Measurements from ENCODE around the gene STOM.
A peak's percentile ranks its signal among the peaks of the same experiment; 100 is the strongest.
"Not testable (repeated sequence)": the region's sequence is repeated elsewhere in the genome, so short reads cannot be mapped to it uniquely, and the experiment has no call there.

Gene STOM, protein sequence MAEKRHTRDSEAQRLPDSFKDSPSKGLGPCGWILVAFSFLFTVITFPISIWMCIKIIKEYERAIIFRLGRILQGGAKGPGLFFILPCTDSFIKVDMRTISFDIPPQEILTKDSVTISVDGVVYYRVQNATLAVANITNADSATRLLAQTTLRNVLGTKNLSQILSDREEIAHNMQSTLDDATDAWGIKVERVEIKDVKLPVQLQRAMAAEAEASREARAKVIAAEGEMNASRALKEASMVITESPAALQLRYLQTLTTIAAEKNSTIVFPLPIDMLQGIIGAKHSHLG

GRCh38 chr9:121369595-121370265, at the start of gene STOM:
Gene STOM, minus strand, starts transcription at chr9:121370250. Its CDS starts 63 bp downstream, at chr9:121370187.
- DNase-seq, result no peak

DNA sequence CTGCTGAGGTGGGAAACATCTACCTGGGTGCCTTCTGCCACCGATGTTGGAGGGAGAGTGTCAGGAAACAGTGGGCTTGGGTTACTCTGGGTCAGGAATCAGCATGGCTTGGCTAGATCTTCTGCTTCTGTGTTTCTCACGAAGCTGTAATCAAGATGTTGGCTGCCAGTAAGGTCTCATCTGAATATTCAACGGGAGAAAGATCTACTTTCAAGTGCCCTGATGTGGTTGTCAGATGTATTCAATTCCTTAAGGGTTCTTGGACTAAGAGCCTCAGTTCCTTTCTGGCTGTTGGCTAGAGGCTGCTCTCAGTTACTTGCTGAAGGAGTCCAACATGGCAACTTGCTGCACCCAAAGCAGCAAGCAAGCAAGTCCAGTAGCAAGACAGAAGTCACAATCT, 41.9 kb upstream of the STOM start:
- DNase-seq, result no peak

GRCh38 chr9:121405899-121406298, 35.8 kb upstream of the STOM start:
- DNase-seq, result no peak

DNA sequence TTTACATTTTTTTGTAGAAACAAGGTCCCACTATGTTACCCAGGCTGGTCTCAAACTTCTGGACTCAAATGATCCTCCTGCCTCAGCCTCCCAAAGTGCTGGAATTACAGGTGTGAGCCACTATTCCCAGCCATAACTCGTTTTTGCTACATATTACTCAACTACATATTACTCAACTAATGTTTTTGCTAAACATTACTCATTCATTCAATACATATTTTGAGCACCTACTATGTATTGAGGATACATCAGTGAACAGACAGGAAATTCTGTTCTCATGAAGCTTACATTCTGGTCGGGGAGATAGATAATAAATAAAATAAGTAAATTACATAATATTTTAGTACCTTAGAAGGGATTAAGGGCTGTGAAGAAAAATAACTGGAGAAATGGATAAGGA, 34.9 kb upstream of the STOM start:
- DNase-seq, result no peak

- peak; percentile 67 for DNase-seq
Observed at GRCh38 chr9:121399883-121400607, 30.0 kb upstream of the STOM start.

DNA sequence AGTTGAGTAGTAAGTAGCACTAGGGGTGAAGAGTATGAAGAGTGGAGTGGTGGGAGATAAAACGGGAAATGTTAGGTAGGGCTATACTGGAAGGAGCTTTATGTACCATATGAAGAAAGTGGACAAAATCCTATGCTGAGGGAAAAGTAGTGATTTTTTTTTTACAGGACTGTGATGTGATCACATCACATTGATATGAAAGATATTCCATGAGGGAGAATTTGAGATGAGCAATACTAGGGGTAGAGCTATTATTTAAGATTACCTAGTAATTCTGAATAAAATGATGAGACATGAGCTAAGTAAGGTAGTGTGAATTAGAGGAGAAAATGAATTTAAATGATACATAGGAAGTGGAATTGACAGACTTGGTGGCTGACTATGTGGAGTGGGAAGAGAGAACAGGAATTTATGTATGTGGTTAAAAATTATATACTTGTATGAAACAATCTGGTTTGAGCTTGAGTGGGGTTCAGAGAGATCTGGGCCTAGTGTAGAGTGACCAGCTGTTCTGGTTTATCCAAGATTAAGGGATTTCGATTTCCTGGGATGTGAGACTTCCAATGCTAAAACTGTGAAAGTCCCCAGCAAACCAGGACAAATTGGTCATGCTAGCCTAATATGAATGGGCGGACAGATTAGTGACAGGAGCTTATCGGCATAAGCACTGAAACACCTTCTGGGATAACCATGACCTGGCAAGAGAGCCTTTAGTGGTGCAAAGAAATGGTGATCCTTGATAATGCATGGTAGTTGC, 29.3 kb upstream of the STOM start:
- no peak for DNase-seq

DNA sequence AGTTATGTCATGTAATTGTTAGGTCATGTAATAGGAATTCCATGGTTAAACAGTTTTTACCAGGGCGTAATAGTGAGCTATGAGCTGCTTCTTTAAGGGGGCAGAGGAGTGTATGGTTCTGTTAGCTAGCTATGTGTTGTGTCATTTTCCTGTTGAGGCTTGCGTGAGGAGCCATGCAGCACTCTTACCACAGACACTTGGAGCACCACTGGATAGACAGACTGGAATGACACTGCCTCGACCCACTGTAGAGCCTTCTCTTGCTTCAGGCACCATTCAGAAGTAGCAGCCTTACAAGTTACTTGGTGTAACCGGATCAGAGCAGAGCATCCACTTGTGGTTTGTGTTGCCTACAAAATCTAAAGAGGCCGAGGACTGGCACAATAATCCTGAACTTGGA, 28.3 kb upstream of the STOM start:
- DNase-seq, result no peak

DNA sequence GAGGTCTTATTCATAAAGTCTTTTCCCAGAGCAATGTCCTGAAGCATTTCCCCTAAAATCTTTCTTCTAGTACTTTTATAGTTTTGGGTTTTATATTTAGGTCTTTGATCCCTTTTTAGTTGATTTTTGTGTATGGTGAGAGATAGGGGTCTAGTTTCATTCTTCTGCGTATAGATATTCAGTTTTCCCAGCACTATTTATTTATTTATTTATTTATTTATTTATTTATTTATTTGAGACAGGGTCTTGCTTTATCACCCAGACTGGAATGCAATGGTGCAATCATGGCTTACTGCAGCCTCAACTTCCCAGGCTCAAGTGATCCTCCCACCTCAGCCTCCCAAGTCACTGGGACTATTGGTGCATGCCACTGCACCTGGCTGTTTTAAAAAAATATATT, 27.2 kb upstream of the STOM start:
- not testable (repeated sequence) for DNase-seq

DNA sequence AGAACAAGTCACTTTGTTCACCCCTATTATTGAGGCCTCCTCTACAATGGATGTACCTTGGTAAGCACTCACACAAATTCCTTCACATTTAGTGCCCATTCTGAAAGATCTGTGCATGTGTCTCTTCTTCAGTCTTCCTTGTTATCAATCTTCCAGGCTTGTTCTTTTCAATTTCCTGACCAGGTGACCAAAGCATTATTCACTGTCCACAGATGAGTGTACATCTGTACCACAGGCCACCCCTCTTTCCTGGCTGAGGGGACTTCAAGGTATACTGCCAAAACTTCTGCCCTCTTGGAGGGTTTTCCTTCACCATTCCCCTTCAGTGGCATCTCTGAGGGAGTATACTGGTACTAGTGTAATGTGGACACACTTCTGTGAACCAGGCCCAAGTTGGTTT, 25.5 kb upstream of the STOM start:
- DNase-seq, result no peak

DNA sequence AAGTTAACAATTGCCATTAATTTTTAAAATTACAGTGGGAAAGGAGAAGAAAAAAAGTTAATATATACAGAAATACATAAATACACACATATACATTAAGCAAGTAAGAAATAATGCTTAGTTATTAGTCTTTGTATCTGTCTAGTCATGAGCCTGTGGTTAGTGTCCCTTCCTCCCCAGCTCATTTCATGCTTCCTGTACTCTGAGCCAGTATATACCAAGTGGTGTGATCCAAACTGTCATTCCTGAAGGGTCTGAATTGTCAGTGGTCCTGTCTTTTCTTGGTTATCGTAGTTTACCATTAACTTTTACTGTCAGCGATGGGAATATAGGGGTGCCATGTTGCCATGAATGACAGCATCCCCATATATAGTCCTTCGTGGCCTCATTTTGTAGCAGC, 24.2 kb upstream of the STOM start:
- DNase-seq, result no peak

- no peak for DNase-seq
Observed at GRCh38 chr9:121393318-121393717, 23.3 kb upstream of the STOM start.

DNA sequence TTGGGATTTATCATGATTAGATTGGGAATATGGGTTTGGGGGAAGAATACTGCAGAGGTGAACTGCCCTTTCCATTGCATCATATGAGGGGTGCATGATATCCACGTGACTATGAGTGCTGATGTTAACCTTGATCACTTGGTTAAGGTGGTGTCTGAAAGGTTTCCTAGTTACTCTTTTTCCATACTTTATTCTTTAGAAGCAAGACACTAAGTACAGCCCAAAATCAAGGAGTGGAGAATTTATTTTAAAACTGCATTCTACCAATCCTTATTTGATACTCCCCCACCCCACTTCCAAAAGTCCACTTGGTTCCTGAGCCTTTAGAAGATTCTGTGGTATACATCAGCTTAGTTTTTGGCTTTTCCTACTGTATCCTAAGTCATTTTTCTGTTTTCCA, 20.3 kb upstream of the STOM start:
- DNase-seq, result no peak

DNA sequence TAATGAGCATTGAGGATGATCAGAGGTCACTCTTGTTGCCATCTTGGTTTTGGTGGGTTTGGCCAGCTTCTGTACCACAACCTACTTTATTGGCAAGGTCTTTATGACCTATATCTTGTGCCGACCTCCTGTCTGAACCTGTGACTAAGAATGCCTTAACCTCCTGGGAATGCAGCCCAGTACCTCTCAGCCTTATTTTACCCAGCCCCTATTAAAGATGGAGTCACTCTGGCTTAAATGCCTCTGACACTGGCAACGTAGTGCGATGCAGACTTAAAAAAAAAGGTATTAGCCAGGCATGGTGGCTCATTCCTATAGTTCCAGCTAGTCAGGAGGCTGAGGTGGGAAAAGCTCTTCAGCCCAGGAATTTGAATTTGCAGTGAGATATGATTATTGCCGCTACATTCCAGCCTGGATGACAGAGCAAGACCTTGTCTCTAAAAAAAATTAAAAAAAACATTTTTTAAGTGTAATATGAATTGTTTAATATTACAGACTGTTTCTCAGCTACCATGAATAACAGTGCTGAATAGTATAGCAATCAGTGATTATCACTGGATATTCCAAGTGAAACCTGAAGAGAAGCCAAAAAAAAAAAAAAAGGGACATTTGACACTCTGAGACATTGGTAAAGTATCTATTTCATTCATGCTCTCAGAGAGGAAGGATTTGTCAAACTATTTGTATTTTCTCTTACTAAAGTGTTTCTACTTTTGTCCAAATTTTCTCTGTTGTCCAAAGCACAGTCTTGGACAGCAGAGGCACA, 18.3 kb upstream of the STOM start:
- DNase-seq, result no peak

GRCh38 chr9:121386442-121387175, 16.6 kb upstream of the STOM start:
- DNase-seq, result no peak

DNA sequence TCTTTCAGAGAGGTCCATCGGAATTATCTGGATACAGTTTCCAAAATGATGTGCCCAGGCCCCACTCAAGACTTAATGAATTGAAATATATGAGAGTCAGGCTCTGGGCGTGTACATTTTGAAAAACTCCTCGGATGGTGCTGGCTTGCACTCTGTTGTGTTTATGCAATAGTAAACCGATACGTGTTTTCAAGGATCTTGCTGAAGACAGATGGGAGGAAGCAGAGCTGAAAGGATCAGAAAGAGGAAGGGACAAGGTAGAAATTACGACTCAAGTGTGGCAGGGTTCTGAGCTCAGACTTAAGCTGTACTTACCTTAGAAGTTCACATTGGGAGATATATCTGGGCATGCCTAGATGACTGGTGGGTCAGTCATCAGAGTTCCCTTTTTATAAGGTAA, 13.7 kb upstream of the STOM start:
- DNase-seq, result no peak

DNA sequence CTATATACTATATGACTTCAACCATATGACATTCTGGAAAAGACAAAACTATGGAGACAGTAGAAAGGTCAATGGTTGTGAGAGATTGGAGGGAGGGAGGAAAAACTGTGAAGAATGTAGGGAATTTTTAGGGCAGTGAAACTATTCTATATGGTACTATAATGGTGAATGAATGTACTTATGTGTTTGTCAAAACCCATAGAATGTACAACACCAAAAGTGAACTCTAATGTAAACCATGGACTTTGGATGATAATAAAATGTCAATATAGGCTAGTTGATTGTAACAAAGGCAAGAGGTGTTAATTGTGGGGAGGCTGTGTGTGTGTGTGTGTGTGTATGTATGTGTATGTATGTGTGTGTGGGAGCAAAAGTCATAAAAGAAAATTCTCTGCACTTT, 10.8 kb upstream of the STOM start:
- no peak for DNase-seq

DNA sequence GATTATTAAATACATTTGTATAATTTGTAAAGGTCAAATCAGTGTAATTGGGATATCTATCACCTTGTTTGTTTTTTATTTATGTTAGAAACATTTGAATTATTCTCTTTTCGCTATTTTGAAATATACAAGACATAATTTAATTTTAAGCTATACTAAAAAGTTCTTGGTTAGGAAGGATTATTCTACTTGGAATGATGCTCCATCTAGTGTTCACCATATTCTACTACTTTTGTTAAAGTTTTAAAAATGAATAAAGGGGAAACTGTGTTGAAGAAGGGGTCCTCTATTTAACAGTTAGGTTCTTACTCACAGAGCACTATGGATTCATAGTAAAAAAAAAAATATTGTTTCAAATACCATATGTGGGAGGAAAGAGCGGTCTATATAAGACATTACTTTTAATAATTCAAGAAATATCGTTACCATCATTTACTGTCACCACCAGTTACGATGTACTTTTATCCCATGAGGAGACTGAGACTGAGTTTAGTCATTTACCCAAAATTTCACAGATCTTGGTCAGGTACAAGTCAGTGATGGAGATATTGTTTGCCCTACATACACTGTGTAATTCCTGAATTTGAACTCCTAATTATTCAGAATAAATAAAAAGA, 6.3 kb upstream of the STOM start:
- DNase-seq, result no peak

DNA sequence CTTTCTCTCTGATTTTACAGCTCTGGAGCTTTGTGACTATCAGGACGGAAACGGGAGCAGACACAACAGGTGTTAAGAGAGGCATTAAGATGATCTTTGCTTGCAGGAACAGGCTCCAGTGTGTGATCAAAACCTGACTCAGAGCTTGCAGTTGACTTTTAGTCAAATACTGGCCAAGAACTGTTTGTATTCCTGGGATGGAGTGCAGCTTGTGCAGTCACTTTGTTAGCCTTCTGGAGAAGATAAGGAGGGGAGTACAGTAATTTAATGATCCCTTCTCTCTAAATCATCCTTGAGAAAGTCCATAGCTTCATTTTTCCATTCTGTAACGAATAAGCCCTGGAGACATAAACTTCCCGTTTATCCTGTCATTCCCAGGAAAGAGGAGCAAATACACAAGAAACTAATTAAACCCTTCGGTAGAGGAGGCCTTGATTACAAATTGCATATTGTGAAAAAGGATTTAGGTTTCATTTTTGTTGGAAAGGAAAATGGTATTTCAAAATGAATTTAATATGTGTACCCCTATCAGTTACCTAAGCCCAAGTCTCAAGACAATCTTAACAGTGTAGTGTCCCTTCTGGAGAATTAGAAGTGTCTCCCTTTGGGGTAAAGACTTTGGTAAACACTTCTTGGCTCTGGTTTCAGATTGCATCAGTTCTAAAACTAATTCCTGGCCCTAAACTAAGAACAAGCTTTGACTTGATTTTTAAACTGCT, 3.1 kb upstream of the STOM start:
- DNase-seq, result no peak

- DNase-seq, result no peak
Observed at GRCh38 chr9:121372239-121373010, 2.4 kb upstream of the STOM start.

DNA sequence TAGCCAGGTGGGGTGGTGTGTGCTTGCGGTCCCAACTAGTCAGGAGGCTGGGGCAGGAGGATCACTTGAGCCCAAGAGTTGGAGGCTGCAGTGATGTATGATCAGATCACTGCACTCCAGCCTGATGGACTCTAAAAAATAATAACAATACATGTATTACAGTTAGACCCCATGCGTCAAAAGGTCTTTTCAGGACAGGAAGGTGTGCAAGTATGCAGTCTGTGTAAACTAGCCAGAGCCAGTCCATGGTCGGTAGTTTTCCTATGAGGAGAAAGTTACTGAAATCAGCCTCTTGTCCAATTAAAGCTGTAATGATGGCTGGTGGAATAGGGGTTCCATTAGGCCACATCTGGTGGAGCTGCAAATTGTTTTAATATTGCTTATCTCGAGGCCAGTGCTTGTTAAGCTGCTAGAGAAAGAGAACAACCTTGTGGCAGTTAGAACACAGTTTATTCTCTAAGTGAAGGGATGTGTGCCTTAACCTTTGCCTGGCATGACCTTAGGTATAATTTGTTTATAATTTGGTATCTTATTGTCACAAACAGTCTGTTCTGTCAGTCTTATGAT, 1.5 kb upstream of the STOM start:
- DNase-seq, result no peak
